HT1080 (cell line): Measurements from ENCODE around the gene MYG1. TPM values are rescaled to one million over a fixed set of nuclear protein-coding genes. Genes with fewer than 3 reads are reported as not detected.
A peak's percentile ranks its signal among the peaks of the same experiment; 100 is the strongest.
"Not testable (repeated sequence)": the region's sequence is repeated elsewhere in the genome, so short reads cannot be mapped to it uniquely, and the experiment has no call there.

Experiments
- DNase-seq: peaks from one replicate; pipeline ENCODE4 v3.0.0-alpha.2; 2015; ENCODE audit warnings: low read depth
- total RNA-seq: library from RNA; depleted of rRNA; stranded (reverse); fragments of >200 nt; shearing (Covaris generic); gene quantifications from 2 replicates; pipeline ENCODE4 v1.2.3, GENCODE V29; 2014

The MYG1 gene
- total RNA-seq, 1 experiment from 2014 or later: 119 TPM

DNA sequence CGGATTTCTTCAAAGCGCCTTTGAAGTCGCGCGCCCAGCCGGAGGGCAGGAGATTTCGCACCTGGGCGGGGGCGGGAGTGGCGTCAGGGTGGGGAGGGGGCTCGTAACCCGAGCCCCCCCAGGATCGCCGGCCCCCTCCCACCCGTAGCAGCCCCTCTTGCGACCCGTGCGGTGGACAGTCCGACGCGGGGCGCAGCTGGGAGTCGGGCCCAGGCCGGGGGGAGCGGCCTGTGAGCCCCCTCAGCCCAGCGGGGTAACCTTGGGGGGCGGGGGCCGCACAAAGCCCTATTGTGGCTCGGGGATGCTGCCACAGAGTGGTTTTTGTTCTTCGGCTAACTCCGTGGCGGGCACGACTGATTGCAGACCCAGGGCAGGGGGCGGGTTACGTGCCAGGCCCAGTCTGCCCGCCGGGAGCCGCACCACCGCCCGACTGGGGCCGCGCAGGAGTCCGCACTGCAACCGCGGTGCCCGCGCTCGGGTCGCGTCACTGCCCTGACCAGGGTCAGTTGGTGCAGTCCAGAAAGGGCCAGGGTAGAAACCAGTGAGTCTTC is 26.1 kb downstream of the MYG1 start:
- DNase-seq: no peak

- no peak for DNase-seq
Observed at GRCh38 chr12:53326460-53327185, 27.1 kb downstream of the MYG1 start.

DNA sequence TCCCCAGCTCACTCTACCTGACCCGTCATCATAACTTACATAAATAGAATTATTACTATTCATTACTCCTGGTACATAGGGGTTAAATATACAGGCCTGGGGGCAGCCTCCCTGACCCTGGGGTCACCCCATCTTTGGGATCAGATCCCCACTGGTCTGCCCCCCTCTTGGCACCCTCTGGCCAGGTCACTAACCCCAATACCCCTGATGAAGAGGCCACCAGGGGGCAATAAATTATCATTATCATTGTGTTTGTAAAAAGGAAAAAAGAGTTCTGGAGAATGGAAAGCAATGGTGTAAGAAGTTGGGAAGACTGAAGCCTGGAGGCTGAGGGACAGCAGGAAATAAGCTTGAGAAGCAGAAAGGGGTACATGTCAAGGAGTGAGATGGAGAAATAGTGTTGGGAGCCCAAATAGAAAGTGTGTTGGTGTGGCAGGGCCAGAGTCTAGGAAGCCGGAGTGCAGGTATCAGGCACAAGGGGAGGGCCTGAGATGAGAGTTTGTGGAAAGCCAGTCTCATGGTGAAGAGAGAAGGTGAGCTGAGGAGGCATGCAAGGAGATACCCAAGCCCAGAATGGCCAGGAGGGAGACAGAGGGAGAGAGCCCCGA is 28.0 kb downstream of the MYG1 start:
- peak; percentile 24 for DNase-seq

- no peak for DNase-seq
Observed at GRCh38 chr12:53328043-53328435, 28.5 kb downstream of the MYG1 start.

DNA sequence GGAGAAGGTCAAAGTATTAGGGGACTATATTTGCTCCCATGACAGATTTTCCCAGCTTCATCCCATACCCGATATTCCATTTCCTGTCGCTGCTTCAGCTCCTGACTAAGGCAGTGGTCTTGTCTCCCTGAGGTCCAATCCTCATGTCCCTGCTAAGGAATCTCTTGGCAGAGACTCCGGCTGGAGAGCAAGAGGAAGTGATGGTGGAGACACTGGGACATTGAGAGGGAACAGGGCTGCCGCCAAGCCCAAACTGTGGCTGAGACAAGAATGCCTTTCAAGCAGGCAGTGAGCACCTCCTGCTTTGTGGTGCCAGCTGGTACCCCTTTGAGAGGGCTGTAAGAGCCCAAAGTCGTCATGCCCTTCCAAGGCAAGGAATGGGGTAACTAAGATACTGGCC is 31.2 kb downstream of the MYG1 start:
- DNase-seq: no peak

GRCh38 chr12:53332339-53332738 is 32.8 kb downstream of the MYG1 start:
- DNase-seq: not testable (repeated sequence)

GRCh38 chr12:53332744-53333143 is 33.2 kb downstream of the MYG1 start:
- DNase-seq: no peak

DNA sequence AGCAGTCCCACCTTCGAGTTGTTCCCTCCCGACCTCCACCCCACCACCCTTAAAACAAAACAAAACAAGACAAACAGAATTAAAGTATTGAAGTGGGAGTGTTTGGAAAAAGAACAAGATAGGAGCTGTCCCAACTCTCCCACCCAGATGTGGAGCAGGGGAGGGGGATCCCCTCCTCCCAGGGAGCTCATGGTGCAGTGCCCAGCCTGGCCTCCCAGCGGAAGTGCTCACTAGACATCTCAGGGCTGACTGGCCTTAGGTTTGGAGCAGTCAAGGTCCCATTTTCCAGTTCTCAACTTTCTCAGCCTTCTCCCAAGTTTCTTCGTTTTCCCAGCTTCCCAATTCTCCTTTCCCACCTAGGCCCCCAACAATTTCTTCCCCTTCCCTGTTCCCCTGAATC is 33.8 kb downstream of the MYG1 start:
- no peak for DNase-seq

- DNase-seq: no peak
Observed at GRCh38 chr12:53333845-53334244, 34.4 kb downstream of the MYG1 start.

DNA sequence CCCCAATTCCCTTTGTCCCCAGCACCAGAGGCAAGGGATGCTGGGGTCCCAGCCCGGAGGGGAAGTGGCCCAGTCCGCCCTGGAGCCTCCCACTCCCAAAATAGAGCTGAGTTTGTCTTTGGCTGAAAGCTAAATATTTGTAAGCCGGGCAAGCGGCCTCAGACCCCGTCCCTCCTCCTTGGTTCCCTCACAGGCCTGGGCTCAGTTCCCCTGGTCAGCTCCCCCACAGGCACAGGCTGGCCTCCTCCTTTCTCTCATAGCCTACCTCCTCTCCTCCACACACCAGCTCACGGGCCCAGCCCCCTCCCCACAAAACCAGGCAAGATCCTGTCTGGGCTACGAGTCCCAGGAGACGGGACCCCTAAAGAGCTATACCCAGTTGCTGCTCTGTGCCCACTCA is 35.3 kb downstream of the MYG1 start:
- no peak for DNase-seq

- DNase-seq: no peak
Observed at GRCh38 chr12:53336181-53336681, 36.7 kb downstream of the MYG1 start, which contains the start of gene SP7. TSS of gene SP7 (minus strand) at chr12:53336354. CDS start at chr12:53335646, 708 bp downstream.

- DNase-seq: no peak
Observed at GRCh38 chr12:53338017-53338416, 38.5 kb downstream of the MYG1 start.

- DNase-seq: no peak
Observed at GRCh38 chr12:53338916-53339315, 39.4 kb downstream of the MYG1 start.

- no peak for DNase-seq
Observed at GRCh38 chr12:53340398-53340797, 40.9 kb downstream of the MYG1 start.

DNA sequence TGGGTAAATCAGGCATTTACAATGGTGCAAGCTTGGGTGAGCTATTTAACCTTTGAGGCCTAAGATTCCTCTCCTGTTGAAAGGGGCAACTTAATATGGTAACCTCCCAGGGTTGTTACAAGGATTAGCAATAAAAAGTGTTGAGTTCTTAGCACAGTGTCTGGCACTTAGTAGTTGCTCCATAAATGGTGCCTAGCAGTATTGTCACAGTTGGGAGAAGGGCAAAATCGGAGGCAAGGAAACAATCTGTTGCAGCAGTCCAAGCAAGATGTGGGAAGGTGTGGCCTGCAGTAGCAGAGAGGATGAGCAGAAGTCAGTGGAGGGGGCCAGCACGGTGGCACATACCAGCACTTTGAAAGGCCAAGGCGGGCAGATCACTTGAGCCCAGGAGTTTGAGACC is 44.0 kb downstream of the MYG1 start:
- DNase-seq: no peak

DNA sequence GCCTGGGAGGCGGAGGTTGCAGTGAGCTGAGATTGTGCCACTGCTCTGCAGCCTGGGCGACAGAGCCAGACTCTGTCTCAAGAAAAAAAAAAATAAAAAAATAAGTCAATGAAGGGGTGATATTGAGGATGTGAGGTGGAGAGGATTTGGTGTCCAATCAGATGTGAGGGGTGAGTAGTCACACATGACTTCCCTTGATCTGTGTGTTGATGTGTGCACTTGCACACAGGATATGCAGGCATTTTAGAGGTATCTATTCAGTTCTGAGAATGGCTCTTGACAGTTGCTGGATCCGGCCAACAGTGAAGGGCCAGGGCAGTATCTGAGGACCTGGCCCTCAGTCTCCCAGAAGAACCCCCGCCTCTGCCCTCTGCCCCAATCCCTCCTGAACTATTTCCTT is 44.5 kb downstream of the MYG1 start:
- DNase-seq: no peak

- DNase-seq: no peak
Observed at GRCh38 chr12:53344487-53344823, 45.0 kb downstream of the MYG1 start.

GRCh38 chr12:53344824-53345485 is 45.5 kb downstream of the MYG1 start:
- DNase-seq: peak; percentile 66

DNA sequence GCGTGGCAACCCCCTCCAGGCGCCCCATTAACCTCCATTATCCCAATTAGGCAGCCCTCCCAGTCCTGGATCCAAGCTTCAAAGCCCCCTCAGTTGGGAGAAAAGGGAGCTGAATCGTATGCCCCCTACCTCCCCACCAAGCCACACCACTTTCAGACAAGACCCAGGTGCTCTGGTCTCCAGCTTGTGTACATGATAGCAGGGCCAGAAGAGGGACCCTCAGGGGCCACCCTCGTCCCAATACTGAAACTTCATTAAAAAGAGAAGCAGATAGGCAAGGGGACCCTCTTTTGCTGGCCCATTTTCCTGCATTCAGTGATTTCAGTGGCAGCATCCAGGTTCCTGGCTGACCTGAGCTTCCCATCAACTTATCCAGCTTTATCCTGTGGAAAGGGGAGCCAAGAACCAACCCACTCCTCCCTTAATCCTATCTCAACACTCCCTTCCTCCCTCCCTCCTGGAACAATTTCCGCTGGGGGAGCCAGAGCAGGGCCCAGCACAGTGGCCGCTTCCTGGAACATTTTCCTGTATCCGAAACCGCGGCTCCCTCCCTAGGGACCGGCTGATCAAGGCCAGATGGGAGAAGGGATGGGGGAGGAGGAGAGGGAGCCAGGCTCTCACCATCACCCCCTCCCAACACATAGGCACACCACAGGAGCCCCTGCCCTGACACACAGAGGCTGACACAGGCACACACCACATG is 46.1 kb downstream of the MYG1 start:
- no peak for DNase-seq

DNA sequence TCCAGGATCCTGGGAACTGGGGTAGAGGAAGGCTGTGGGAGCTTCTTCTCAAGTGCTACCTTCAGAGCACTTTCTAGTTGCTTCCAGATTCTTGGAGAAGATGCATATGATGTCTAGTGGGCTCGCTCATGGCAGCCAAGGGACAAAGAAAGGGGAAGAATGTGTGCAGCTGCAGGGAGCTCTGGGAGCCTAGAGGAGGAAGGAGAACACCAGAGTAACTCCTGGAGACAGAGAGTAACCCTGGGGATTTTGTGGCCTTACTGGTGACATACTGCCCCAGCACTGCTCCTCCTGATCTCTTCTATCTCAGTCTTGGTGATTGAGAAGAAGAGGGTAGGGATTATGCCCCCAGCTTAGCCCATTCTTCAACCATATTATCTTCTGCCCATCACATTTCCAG is 47.0 kb downstream of the MYG1 start:
- no peak for DNase-seq

DNA sequence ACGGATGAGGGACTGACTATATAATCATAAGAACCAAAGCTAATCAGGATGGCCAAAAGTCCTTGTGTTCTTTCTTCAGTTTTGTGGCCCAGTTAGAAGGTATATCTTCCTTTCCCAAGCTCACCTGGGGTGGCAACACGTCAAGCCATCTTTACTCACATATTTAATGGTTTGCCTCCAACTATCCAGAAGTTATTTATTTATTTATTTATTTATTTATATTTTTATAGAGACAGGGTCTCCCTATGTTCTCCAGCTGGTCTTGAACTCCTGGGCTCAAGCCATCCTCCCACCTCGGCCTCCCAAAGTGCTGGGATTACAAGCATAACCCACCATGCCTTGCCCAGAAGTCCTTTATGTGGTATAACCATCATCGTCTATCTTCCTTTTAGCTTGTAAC is 48.4 kb downstream of the MYG1 start:
- DNase-seq: no peak
